GM10266 (cell line): ENCODE results near the gene PEX6.
"Not testable (repeated sequence)": the region's sequence is repeated elsewhere in the genome, so short reads cannot be mapped to it uniquely, and the experiment has no call there.

ENCODE experiments used
- DNase-seq: peaks from one replicate; pipeline ENCODE4 v3.0.0; 2012; ENCODE audit errors: extremely low spot score
- TF ChIP-seq, protein P1 (sequence below): IDR thresholded peaks from 2 replicates; pipeline ENCODE4 v1.5.1; 2012; ENCODE audit warnings: mild to moderate bottlenecking, low read depth; ENCODE audit not compliant: control insufficient read depth, insufficient read depth; ENCODE audit errors: missing control alignments

PEX6 gene

GRCh38 chr6:43012364-43012763, 33.4 kb upstream of the PEX6 start:
- no peak for DNase-seq
- TF ChIP-seq, protein P1, sequence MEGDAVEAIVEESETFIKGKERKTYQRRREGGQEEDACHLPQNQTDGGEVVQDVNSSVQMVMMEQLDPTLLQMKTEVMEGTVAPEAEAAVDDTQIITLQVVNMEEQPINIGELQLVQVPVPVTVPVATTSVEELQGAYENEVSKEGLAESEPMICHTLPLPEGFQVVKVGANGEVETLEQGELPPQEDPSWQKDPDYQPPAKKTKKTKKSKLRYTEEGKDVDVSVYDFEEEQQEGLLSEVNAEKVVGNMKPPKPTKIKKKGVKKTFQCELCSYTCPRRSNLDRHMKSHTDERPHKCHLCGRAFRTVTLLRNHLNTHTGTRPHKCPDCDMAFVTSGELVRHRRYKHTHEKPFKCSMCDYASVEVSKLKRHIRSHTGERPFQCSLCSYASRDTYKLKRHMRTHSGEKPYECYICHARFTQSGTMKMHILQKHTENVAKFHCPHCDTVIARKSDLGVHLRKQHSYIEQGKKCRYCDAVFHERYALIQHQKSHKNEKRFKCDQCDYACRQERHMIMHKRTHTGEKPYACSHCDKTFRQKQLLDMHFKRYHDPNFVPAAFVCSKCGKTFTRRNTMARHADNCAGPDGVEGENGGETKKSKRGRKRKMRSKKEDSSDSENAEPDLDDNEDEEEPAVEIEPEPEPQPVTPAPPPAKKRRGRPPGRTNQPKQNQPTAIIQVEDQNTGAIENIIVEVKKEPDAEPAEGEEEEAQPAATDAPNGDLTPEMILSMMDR = no peak

GRCh38 chr6:43011207-43011606, 32.2 kb upstream of the PEX6 start:
- TF ChIP-seq, protein P1 = no peak
- DNase-seq = no peak

GRCh38 chr6:43009124-43009523, 30.1 kb upstream of the PEX6 start:
- DNase-seq = peak; percentile 51
- TF ChIP-seq, protein P1 = peak; percentile 34

GRCh38 chr6:43007126-43007525, 28.1 kb upstream of the PEX6 start:
- TF ChIP-seq, protein P1 = no peak
- DNase-seq = no peak

DNA sequence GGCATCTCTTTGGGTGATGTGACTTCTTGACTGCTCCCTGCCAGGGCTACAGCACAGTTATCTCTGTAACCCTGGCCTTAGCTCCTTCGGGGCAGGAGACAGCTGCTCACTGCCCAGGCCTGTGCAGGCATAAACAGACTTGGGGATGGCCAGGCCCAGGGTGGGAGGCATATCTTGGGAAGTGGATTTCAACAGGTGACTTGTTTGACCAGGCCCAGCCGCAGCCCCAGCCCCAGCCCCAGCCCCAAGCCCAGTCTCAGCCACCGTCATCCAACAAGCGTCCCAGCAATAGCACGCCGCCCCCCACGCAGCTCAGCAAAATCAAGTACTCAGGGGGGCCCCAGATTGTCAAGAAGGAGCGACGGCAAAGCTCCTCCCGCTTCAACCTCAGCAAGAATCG, 27.3 kb upstream of the PEX6 start:
- DNase-seq = no peak

GRCh38 chr6:43005844-43006243, 26.9 kb upstream of the PEX6 start:
- DNase-seq = no peak
- TF ChIP-seq, protein P1 = no peak

More for the DNA sequence above, 27.3 kb upstream of the PEX6 start:
- TF ChIP-seq, protein P1 = no peak

DNA sequence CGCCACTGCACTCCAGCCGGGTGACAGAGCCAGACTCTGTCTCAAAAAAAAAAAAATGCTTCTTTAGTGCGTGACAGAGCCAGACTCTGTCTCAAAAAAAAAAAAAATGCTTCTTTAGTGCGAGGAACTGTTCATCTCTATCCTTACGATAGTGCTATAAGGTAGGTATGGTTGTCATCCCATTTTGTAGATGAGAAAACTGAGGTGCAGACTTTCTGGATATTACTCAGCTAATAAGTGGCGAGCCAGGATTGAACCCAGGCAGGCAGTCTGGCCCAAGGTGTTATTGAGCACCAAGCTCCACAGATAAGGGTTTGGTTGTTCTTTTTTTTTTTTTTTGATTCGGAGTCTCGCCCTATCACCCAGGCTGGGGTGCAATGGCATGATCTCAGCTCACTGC, 22.9 kb upstream of the PEX6 start:
- DNase-seq = no peak
- TF ChIP-seq, protein P1 = no peak

- DNase-seq = not testable (repeated sequence)
These were observed 19.2 kb upstream of the PEX6 start for GRCh38 chr6:42998205-42998604.
